Tibial nerve (tissue), 4 donors: ENCODE data around the gene APCDD1.

Experiments used
- EP300 ChIP-seq, 2 donors: sonication (generic); formaldehyde crosslinking; IDR thresholded peaks; one replicate each; pipeline ENCODE4 v1.6.1; 2017; ENCODE audit warnings: antibody characterized with exemption in 2 of 2, mild to moderate bottlenecking in 1 of 2
- POLR2A ChIP-seq, 2 donors: fragments of 450-650 bp; IDR thresholded peaks; one replicate each; pipeline ENCODE4 v1.6.1; 2017; ENCODE audit warnings: antibody characterized with exemption in 2 of 2, mild to moderate bottlenecking in 2 of 2, moderate library complexity in 2 of 2
- TF ChIP-seq, protein P1 (sequence below), 5 experiments: fragments of 200-600 bp in 3 of 5; fragments of 450-650 bp in 2 of 5; sonication (generic) in 3 of 5; IDR thresholded peaks; one replicate each; pipeline ENCODE4 v1.5.1; 2016 to 2019; ENCODE audit warnings: antibody characterized with exemption in 5 of 5, mild to moderate bottlenecking in 3 of 5, moderate library complexity in 2 of 5

DNA sequence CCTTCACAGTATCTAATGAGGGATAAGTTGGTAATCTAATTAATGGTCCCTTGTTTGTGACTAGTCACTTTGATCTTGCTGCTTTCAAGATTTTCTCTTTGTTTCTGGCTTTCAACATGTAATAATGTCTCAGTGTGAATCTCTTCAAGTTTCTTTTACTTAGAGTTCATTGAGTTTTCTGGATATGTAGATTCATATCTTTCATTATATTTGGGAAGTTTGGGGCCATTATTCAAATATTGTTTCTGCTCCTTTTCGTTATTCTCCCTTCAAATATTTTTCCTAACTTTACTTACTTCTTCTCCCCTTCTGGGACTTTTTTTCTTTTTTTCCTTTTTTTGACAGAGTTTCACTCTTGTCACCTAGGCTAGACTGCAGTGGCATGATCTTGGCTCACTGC, 50.3 kb downstream of the APCDD1 start:
- TF ChIP-seq, protein P1, sequence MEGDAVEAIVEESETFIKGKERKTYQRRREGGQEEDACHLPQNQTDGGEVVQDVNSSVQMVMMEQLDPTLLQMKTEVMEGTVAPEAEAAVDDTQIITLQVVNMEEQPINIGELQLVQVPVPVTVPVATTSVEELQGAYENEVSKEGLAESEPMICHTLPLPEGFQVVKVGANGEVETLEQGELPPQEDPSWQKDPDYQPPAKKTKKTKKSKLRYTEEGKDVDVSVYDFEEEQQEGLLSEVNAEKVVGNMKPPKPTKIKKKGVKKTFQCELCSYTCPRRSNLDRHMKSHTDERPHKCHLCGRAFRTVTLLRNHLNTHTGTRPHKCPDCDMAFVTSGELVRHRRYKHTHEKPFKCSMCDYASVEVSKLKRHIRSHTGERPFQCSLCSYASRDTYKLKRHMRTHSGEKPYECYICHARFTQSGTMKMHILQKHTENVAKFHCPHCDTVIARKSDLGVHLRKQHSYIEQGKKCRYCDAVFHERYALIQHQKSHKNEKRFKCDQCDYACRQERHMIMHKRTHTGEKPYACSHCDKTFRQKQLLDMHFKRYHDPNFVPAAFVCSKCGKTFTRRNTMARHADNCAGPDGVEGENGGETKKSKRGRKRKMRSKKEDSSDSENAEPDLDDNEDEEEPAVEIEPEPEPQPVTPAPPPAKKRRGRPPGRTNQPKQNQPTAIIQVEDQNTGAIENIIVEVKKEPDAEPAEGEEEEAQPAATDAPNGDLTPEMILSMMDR (IDR thresholded peaks at IDR 0.05) = no peak
- TF ChIP-seq EP300 (IDR thresholded peaks at IDR 0.05) = no peak
- no peak for TF ChIP-seq POLR2A (IDR thresholded peaks at IDR 0.05)
